Lung (tissue), 12 donors: ENCODE measurements around the gene LIMA1. TPM values are rescaled to one million over a fixed set of nuclear protein-coding genes. Genes with fewer than 3 reads are reported as not detected.
A peak's percentile ranks its signal among the peaks of the same experiment; 100 is the strongest.

Experiments used
- ATAC-seq: fragments of 200-7000 bp; cut with Tn5 transposase; one replicate; pipeline ENCODE4 v1.9.1; 2020; ENCODE audit warnings: moderate number of reproducible peaks; ENCODE audit not compliant: insufficient read depth, low FRiP score
- DNase-seq, 3 donors: peaks; one replicate each; pipeline ENCODE4 v3.0.0-alpha.2; 2013 to 2017
- H3K27ac ChIP-seq, 2 donors: one replicate each; pipeline ENCODE4 v1.5.1; 2013; ENCODE audit warnings: mild to moderate bottlenecking in 2 of 2, moderate library complexity in 2 of 2, control low read depth in 1 of 2, inconsistent platforms in 1 of 2, low read depth in 1 of 2, low read length in 1 of 2
- H3K27me3 ChIP-seq, 3 donors: one replicate each; pipeline ENCODE4 v1.5.1; 2013; ENCODE audit warnings: low read length in 2 of 3; ENCODE audit not compliant: control insufficient read depth in 3 of 3, insufficient read depth in 3 of 3
- H3K36me3 ChIP-seq, 4 donors: one replicate each; pipeline ENCODE4 v1.5.1; 2013; ENCODE audit warnings: low read length in 4 of 4, mild to moderate bottlenecking in 1 of 4, moderate library complexity in 1 of 4; ENCODE audit not compliant: control insufficient read depth in 4 of 4, insufficient read depth in 4 of 4
- H3K4me1 ChIP-seq, 5 donors: one replicate each; pipeline ENCODE4 v1.5.1; 2013; ENCODE audit warnings: low read length in 5 of 5, mild to moderate bottlenecking in 2 of 5, moderate library complexity in 1 of 5; ENCODE audit not compliant: control insufficient read depth in 5 of 5, insufficient read depth in 5 of 5
- H3K4me3 ChIP-seq: one replicate; pipeline ENCODE4 v1.5.1; 2013; ENCODE audit warnings: mild to moderate bottlenecking, control low read depth, moderate library complexity
- H3K9ac ChIP-seq, 2 donors: one replicate each; pipeline ENCODE4 v1.5.1; 2013; ENCODE audit warnings: low read length in 2 of 2, control low read depth in 1 of 2; ENCODE audit not compliant: insufficient read depth in 1 of 2
- H3K9me3 ChIP-seq, 4 donors: one replicate each; pipeline ENCODE4 v1.5.1; 2013; ENCODE audit warnings: low read length in 3 of 4, mild to moderate bottlenecking in 1 of 4, moderate library complexity in 1 of 4; ENCODE audit not compliant: control insufficient read depth in 4 of 4, insufficient read depth in 3 of 4
- CTCF ChIP-seq: IDR thresholded peaks from 2 replicates; pipeline ENCODE4 v1.5.1; 2012; ENCODE audit warnings: mild to moderate bottlenecking; ENCODE audit errors: control extremely low read depth, extremely low read depth
- WGBS, 2 donors: extraction: QIAGEN DNeasy Blood & Tissue Kit; methylation state at CpG; one replicate each; pipeline ENCODE4 v1.1.7; 2013; 5-methylcytosine and 5-hydroxymethylcytosine counted together
- polyA plus RNA-seq, 2 donors: library from polyadenylated mRNA; stranded (reverse); fragments of 200-250 nt; gene quantifications; one replicate each; pipeline ENCODE4 v1.2.1, GENCODE V29; 2013
- total RNA-seq, 2 donors: library from RNA; depleted of rRNA in 1 of 2; stranded (reverse); fragments of >200 nt in 1 of 2; gene quantifications; one replicate each; pipeline ENCODE4 v1.2.1, GENCODE V29; 2014 to 2021
- donor health status: control.
- donor health status: control.
- donor health status: Bipolar disorder and iron deficiency.
- donor health status: healthy.
- donor health status: DM: yes; HTN: yes; CAD: no.

The LIMA1 gene
- total and polyA plus RNA-seq, 4 donors: 25.0 to 69.7 (median 45.7) TPM

- ATAC-seq (no peak), DNase-seq (no peak)
- Histone ChIP-seq H3K9me3 (no peaks in the 10 kb centered on the region), H3K27me3 (no peaks in the 10 kb centered on the region), H3K9ac (no peak overlapping the region), H3K4me1 (no peaks in the 10 kb centered on the region), H3K4me3 (no peak overlapping the region), H3K36me3 (peaks cover 0 to 12% (median 9%) of the 10 kb centered on the region in 4 donors), H3K27ac (no peak overlapping the region)
- WGBS, 2 donors: 37 to 42% methylated on average over 1 of the region's 1 CpG
- no peak for TF ChIP-seq CTCF
Measured at GRCh38 chr12:50175716-50176026, 107.6 kb downstream of the LIMA1 start.

- ATAC-seq: peak; percentile 58
- WGBS, 2 donors: 72 to 74% methylated on average over 16 of the region's 16 CpGs
- peak; percentile 61 for TF ChIP-seq CTCF
Measured at GRCh38 chr12:50174971-50175715, 108.2 kb downstream of the LIMA1 start.

GRCh38 chr12:50167049-50167828, 116.1 kb downstream of the LIMA1 start, which contains the start of gene CERS5:
Gene CERS5 (minus strand): TSS chr12:50167369. CDS start chr12:50167297, 72 bp downstream.
- Histone ChIP-seq H3K36me3 (no peaks in the 10 kb centered on the region), H3K27ac (peak within 1 kb of the TSS; percentile 88 to 92), H3K9me3 (no peaks in the 10 kb centered on the region), H3K4me1 (peaks cover 0 to 13% (median 3%) of the 10 kb centered on the region in 5 donors), H3K4me3 (peak within 1 kb of the TSS; percentile 93), H3K27me3 (no peaks in the 10 kb centered on the region), H3K9ac (peak within 1 kb of the TSS; percentile 76 to 98)
- DNase-seq (peak; percentile 99 to 100 (median 100)), ATAC-seq (peak; percentile 100)
- WGBS, 2 donors: 0 to 1% methylated on average over 65 to 70 of the region's 70 CpGs
- peak; percentile 10 for TF ChIP-seq CTCF

More at GRCh38 chr12:50174971-50175715, 108.2 kb downstream of the LIMA1 start:
- Histone ChIP-seq H3K9me3 (no peaks in the 10 kb centered on the region), H3K36me3 (peaks cover 0 to 12% (median 7%) of the 10 kb centered on the region in 4 donors), H3K9ac (no peak overlapping the region), H3K27ac (no peak overlapping the region), H3K4me3 (no peak overlapping the region), H3K27me3 (no peaks in the 10 kb centered on the region), H3K4me1 (no peaks in the 10 kb centered on the region)
- DNase-seq: peak; percentile 35 to 92 (median 90)
